HepG2 (cell line): ENCODE measurements around the gene HOXB4. TPM values are rescaled to one million over a fixed set of nuclear protein-coding genes. Genes with fewer than 3 reads are reported as not detected.

Experiments used
- ATAC-seq: fragments of 200-7000 bp; cut with Tn5 transposase; 3 replicates; pipeline ENCODE4 v1.9.1; 2020; ENCODE audit warnings: mild to moderate bottlenecking, moderate library complexity
- BruUV-seq: library from RNA; stranded (reverse); fragments of 400-500 nt; replicated peaks from 2 replicates; lab custom pipeline; 2021; lab: Mats Ljungman, UMichigan
- CTCF ChIA-PET: fragments of 300-600 bp; formaldehyde crosslinking; extraction: SDS; loops from one replicate; lab custom pipeline; 2021; ENCODE audit warnings: low total read pairs, inconsistent platforms, low intra/inter-chr PET ratio; lab: Yijun Ruan, JAX
- POLR2A ChIA-PET: fragments of 350-600 bp; sonication (Branson Sonifier 250); formaldehyde crosslinking; loops from one replicate; lab custom pipeline; 2020; ENCODE audit warnings: antibody characterized with exemption, inconsistent platforms; lab: Yijun Ruan, JAX
- DNase-seq: peaks from one replicate; pipeline ENCODE4 v3.0.0-alpha.2; 2015; ENCODE audit warnings: low spot score
- FAIRE-seq: peaks from 3 replicates; lab custom pipeline; 2011; peaks lifted over from hg19 to GRCh38; lab: Jason Lieb, UNC
- H2AFZ ChIP-seq: one replicate; pipeline ENCODE4 v1.6.1; 2011; ENCODE audit warnings: low read length, inconsistent platforms
- H3K27ac ChIP-seq: fragments of 300-600 bp; 3 replicates; pipeline ENCODE4 v1.8.0; 2011; ENCODE audit warnings: mixed run types, mild to moderate bottlenecking, mixed read lengths, low read length, inconsistent platforms; ENCODE audit not compliant: insufficient read depth; ENCODE audit errors: extremely low read length
- H3K27me3 ChIP-seq, 2 experiments: fragments of 200-600 bp in 1 of 2; 2 replicates in 1 of 2; 3 replicates in 1 of 2; pipeline versions ENCODE4 v1.6.0 to v1.8.0; 2011; ENCODE audit warnings: low read length in 2 of 2, mild to moderate bottlenecking in 2 of 2, moderate library complexity in 2 of 2, inconsistent platforms in 1 of 2; ENCODE audit not compliant: insufficient read depth in 2 of 2, control insufficient read depth in 1 of 2
- H3K36me3 ChIP-seq, 2 experiments: fragments of 200-600 bp in 1 of 2; replicated peaks in 1 of 2; 2 replicates in 1 of 2; 3 replicates in 1 of 2; pipeline versions ENCODE4 v1.5.1 to v1.8.0; 2011; ENCODE audit warnings: low read length in 2 of 2, inconsistent platforms in 1 of 2; ENCODE audit not compliant: insufficient read depth in 2 of 2, control insufficient read depth in 1 of 2
- H3K4me1 ChIP-seq: 2 replicates; pipeline ENCODE4 v1.5.1; 2012; ENCODE audit warnings: low read length, inconsistent platforms; ENCODE audit not compliant: insufficient read depth
- H3K4me2 ChIP-seq: 2 replicates; pipeline ENCODE4 v1.6.0; 2011; ENCODE audit warnings: low read depth, low read length, inconsistent platforms
- H3K4me3 ChIP-seq, 3 experiments: fragments of 200-600 bp in 1 of 3; sonication (generic), shearing (Covaris generic) in 1 of 3; replicated peaks in 1 of 3; 2 replicates each; pipeline ENCODE4 v1.5.1; 2011 to 2016; ENCODE audit warnings: low read length in 3 of 3, inconsistent platforms in 2 of 3, low read depth in 2 of 3, mild to moderate bottlenecking in 2 of 3, control low read depth in 1 of 3, mixed read lengths in 1 of 3; ENCODE audit not compliant: insufficient read depth in 1 of 3
- H3K79me2 ChIP-seq: one replicate; pipeline ENCODE4 v1.6.1; 2011; ENCODE audit warnings: low read length, inconsistent platforms; ENCODE audit not compliant: insufficient read depth
- H3K9ac ChIP-seq: 2 replicates; pipeline ENCODE4 v1.6.0; 2011; ENCODE audit warnings: mild to moderate bottlenecking, low read depth, low read length, inconsistent platforms; ENCODE audit not compliant: insufficient read depth
- H3K9me3 ChIP-seq: 2 replicates; pipeline ENCODE4 v1.5.1; 2012; ENCODE audit warnings: mild to moderate bottlenecking, low read length
- H4K20me1 ChIP-seq: 2 replicates; pipeline ENCODE4 v1.6.0; 2011; ENCODE audit warnings: inconsistent platforms, mild to moderate bottlenecking, low read length, moderate library complexity; ENCODE audit not compliant: insufficient read depth
- FOXK2 ChIP-seq: fragments of 450-650 bp; IDR thresholded peaks from 2 replicates; pipeline ENCODE4 v1.6.1; 2016
- NFIC ChIP-seq: IDR thresholded peaks from 2 replicates; pipeline ENCODE4 v1.6.1; 2012; ENCODE audit warnings: mild to moderate bottlenecking, low read length, inconsistent platforms
- TBP ChIP-seq: sonication (generic); formaldehyde crosslinking; IDR thresholded peaks from 2 replicates; pipeline ENCODE4 v1.5.0; 2020; ENCODE audit warnings: missing genetic modification reagents
- ZNF12 ChIP-seq: sonication (generic); formaldehyde crosslinking; IDR thresholded peaks from 2 replicates; pipeline ENCODE4 v1.5.0; 2020; ENCODE audit warnings: missing genetic modification reagents
- ZNF292 ChIP-seq: sonication (generic); formaldehyde crosslinking; IDR thresholded peaks from 2 replicates; pipeline ENCODE4 v1.8.1; 2022; ENCODE audit warnings: mild to moderate bottlenecking, low read depth, missing genetic modification reagents, borderline replicate concordance
- WGBS: methylation state at CpG from one replicate; pipeline ENCODE4 v1.1.6; 2017; ENCODE audit warnings: low lambda C conversion rate; 5-methylcytosine and 5-hydroxymethylcytosine counted together
- in situ Hi-C: cut with HindIII; loops from 2 replicates; pipeline ENCODE4 v1.10.0; 2017; ENCODE audit warnings: low pct_unique_long_range_greater_than_20kb; ENCODE audit not compliant: extremely low pct_ligation_motif_present
- intact Hi-C: fragments of 100-400 bp; cut with micrococcal nuclease; formaldehyde crosslinking; loops from one replicate; pipeline ENCODE4 v1.10.0; 2022; ENCODE audit not compliant: unreplicated experiment
- polyA plus RNA-seq, 8 experiments: library from polyadenylated mRNA; depleted of rRNA in 3 of 8; stranded (reverse) in 7 of 8; unstranded in 1 of 8; fragments of >200 nt; fragmentation: Illumina TruSeq in 4 of 8; extraction: Trizol in 4 of 8; gene quantifications; 2 replicates each; pipeline versions ENCODE4 v1.2.1 to v1.2.3, GENCODE V29; 2011 to 2016; ENCODE audit warnings: low read depth in 4 of 8, missing spikeins in 1 of 8, mixed read lengths in 1 of 8; ENCODE audit not compliant: insufficient read depth in 1 of 8
- total RNA-seq, 5 experiments: library from RNA; depleted of rRNA; stranded (reverse); fragments of >200 nt; fragmentation: Illumina TruSeq; extraction: Trizol; gene quantifications; 2 replicates each; pipeline ENCODE4 v1.2.3, GENCODE V29; 2016; ENCODE audit warnings: low read depth in 1 of 5
- TF ChIP-seq, protein P1 (sequence below): sonication (generic); formaldehyde crosslinking; IDR thresholded peaks from 2 replicates; pipeline ENCODE4 v1.5.1; 2020; ENCODE audit warnings: mild to moderate bottlenecking, missing genetic modification reagents, borderline replicate concordance

The HOXB4 gene
- total and polyA plus RNA-seq, 2 of the 13 experiments (the other 11 are each of a cell fraction or from before 2014, with no cell fraction given): not detected

- H2AFZ ChIP-seq: no peak overlapping the region
- H3K27me3 ChIP-seq: peaks cover 35 to 89% of the 10 kb centered on the region in 2 experiments
- intact Hi-C loops: no loop called here
- H3K4me2 ChIP-seq: no peak overlapping the region
- H3K36me3 ChIP-seq: no peaks in the 10 kb centered on the region
- ChIA-PET POLR2A (no interaction called here), CTCF (no interaction called here)
- in situ Hi-C loops: no loop called here
- no peak for ATAC-seq
- no peak overlapping the region for H3K27ac ChIP-seq
- WGBS: 8% methylated on average over 7 of the region's 7 CpGs
- no peaks in the 10 kb centered on the region for H3K4me1 ChIP-seq
- no peak for DNase-seq
- FAIRE-seq: no peak
- BruUV-seq: no TSS peak
- H3K4me3 ChIP-seq: no peak overlapping the region
- no peaks in the 10 kb centered on the region for H4K20me1 ChIP-seq
- no peaks in the 10 kb centered on the region for H3K79me2 ChIP-seq
- TF ChIP-seq NFIC (no peak), FOXK2 (no peak), ZNF292 (CRISPR knock-in tag) (no peak), TBP (CRISPR knock-in tag) (no peak), ZNF12 (CRISPR knock-in tag) (peak; percentile 48; the same call in 1 of the 2 replicates)
- TF ChIP-seq, protein P1, sequence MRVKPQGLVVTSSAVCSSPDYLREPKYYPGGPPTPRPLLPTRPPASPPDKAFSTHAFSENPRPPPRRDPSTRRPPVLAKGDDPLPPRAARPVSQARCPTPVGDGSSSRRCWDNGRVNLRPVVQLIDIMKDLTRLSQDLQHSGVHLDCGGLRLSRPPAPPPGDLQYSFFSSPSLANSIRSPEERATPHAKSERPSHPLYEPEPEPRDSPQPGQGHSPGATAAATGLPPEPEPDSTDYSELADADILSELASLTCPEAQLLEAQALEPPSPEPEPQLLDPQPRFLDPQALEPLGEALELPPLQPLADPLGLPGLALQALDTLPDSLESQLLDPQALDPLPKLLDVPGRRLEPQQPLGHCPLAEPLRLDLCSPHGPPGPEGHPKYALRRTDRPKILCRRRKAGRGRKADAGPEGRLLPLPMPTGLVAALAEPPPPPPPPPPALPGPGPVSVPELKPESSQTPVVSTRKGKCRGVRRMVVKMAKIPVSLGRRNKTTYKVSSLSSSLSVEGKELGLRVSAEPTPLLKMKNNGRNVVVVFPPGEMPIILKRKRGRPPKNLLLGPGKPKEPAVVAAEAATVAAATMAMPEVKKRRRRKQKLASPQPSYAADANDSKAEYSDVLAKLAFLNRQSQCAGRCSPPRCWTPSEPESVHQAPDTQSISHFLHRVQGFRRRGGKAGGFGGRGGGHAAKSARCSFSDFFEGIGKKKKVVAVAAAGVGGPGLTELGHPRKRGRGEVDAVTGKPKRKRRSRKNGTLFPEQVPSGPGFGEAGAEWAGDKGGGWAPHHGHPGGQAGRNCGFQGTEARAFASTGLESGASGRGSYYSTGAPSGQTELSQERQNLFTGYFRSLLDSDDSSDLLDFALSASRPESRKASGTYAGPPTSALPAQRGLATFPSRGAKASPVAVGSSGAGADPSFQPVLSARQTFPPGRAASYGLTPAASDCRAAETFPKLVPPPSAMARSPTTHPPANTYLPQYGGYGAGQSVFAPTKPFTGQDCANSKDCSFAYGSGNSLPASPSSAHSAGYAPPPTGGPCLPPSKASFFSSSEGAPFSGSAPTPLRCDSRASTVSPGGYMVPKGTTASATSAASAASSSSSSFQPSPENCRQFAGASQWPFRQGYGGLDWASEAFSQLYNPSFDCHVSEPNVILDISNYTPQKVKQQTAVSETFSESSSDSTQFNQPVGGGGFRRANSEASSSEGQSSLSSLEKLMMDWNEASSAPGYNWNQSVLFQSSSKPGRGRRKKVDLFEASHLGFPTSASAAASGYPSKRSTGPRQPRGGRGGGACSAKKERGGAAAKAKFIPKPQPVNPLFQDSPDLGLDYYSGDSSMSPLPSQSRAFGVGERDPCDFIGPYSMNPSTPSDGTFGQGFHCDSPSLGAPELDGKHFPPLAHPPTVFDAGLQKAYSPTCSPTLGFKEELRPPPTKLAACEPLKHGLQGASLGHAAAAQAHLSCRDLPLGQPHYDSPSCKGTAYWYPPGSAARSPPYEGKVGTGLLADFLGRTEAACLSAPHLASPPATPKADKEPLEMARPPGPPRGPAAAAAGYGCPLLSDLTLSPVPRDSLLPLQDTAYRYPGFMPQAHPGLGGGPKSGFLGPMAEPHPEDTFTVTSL (CRISPR knock-in tag): no peak
- no peak overlapping the region for H3K9ac ChIP-seq
- no peaks in the 10 kb centered on the region for H3K9me3 ChIP-seq
Observed at GRCh38 chr17:48575066-48575582, 3.0 kb downstream of the HOXB4 start.
